Keratinocyte (primary cell): ENCODE measurements around the gene SPG7. TPM values are rescaled to one million over a fixed set of nuclear protein-coding genes. Genes with fewer than 3 reads are reported as not detected.

Experiments used
- DNase-seq: peaks from one replicate; pipeline ENCODE4 v3.0.0-alpha.2; 2011; ENCODE audit warnings: low read depth, missing footprints, low spot score
- FAIRE-seq: peaks from 2 replicates; lab custom pipeline; 2011; peaks lifted over from hg19 to GRCh38; lab: Jason Lieb, UNC
- H2AFZ ChIP-seq: 2 replicates; pipeline ENCODE4 v1.6.0; 2012; ENCODE audit warnings: low read length, control low read depth, inconsistent platforms; ENCODE audit not compliant: control insufficient read depth
- H3K27ac ChIP-seq: 2 replicates; pipeline ENCODE4 v1.5.1; 2011; ENCODE audit warnings: low read length; ENCODE audit not compliant: control insufficient read depth, insufficient read depth
- H3K27me3 ChIP-seq: 3 replicates; pipeline ENCODE4 v1.6.0; 2011; ENCODE audit warnings: low read length; ENCODE audit not compliant: control insufficient read depth, insufficient read depth; ENCODE audit errors: extremely low read depth
- H3K36me3 ChIP-seq, 2 experiments: 2 replicates in 1 of 2; 3 replicates in 1 of 2; pipeline ENCODE4 v1.5.1; 2011; ENCODE audit warnings: low read length in 2 of 2, mild to moderate bottlenecking in 1 of 2; ENCODE audit not compliant: control insufficient read depth in 2 of 2, insufficient read depth in 2 of 2; ENCODE audit errors: extremely low read depth in 1 of 2
- H3K4me1 ChIP-seq: 3 replicates; pipeline ENCODE4 v1.5.1; 2011; ENCODE audit warnings: low read length; ENCODE audit not compliant: control insufficient read depth, insufficient read depth; ENCODE audit errors: extremely low read depth
- H3K4me2 ChIP-seq: 3 replicates; pipeline ENCODE4 v1.6.0; 2011; ENCODE audit warnings: low read depth, low read length; ENCODE audit not compliant: control insufficient read depth, insufficient read depth; ENCODE audit errors: extremely low read depth
- H3K4me3 ChIP-seq, 3 experiments: fragments of 200-600 bp in 1 of 3; sonication (generic) in 1 of 3; 2 replicates in 2 of 3; 3 replicates in 1 of 3; pipeline ENCODE4 v1.5.1; 2011 to 2016; ENCODE audit warnings: low read length in 3 of 3, mild to moderate bottlenecking in 3 of 3, control low read depth in 2 of 3, inconsistent platforms in 1 of 3, low read depth in 1 of 3, mixed read lengths in 1 of 3, mixed run types in 1 of 3, moderate library complexity in 1 of 3; ENCODE audit not compliant: control insufficient read depth in 2 of 3, insufficient read depth in 2 of 3; ENCODE audit errors: extremely low read depth in 1 of 3
- H3K79me2 ChIP-seq: 2 replicates; pipeline ENCODE4 v1.6.0; 2012; ENCODE audit warnings: low read length; ENCODE audit not compliant: control insufficient read depth, insufficient read depth
- H3K9ac ChIP-seq: 3 replicates; pipeline ENCODE4 v1.6.0; 2011; ENCODE audit warnings: low read length; ENCODE audit not compliant: control insufficient read depth, insufficient read depth; ENCODE audit errors: extremely low read depth
- H3K9me1 ChIP-seq: 3 replicates; pipeline ENCODE4 v1.6.0; 2011; ENCODE audit warnings: low read length; ENCODE audit not compliant: control insufficient read depth, insufficient read depth; ENCODE audit errors: extremely low read depth
- H3K9me3 ChIP-seq: 2 replicates; pipeline ENCODE4 v1.5.1; 2012; ENCODE audit warnings: low read depth, low read length; ENCODE audit not compliant: control insufficient read depth
- H4K20me1 ChIP-seq: 3 replicates; pipeline ENCODE4 v1.6.0; 2011; ENCODE audit warnings: low read length; ENCODE audit not compliant: control insufficient read depth, insufficient read depth; ENCODE audit errors: extremely low read depth
- CTCF ChIP-seq, 3 experiments: IDR thresholded peaks in 1 of 3; conservative IDR thresholded peaks in 1 of 3; optimal IDR thresholded peaks in 1 of 3; 2 replicates in 2 of 3; 3 replicates in 1 of 3; pipeline versions ENCODE3 to v1.5.1; 2011; ENCODE audit warnings: low read length in 3 of 3, mild to moderate bottlenecking in 3 of 3, moderate library complexity in 2 of 3, control low read depth in 1 of 3, inconsistent platforms in 1 of 3; ENCODE audit not compliant: insufficient read depth in 2 of 3; ENCODE audit errors: extremely low read depth in 1 of 3
- EZH2 ChIP-seq: IDR thresholded peaks from one replicate; pipeline ENCODE4 v1.6.1; 2012; ENCODE audit warnings: inconsistent platforms, mild to moderate bottlenecking, low read length, moderate library complexity
- dilution Hi-C: fragments of 300-500 bp; cut with MboI; formaldehyde crosslinking; loops from one replicate; pipeline ENCODE4 v1.7.0; 2020; ENCODE audit warnings: low sequenced_read_pairs; ENCODE audit not compliant: extremely low pct_ligation_motif_present
- polyA plus RNA-seq, 5 experiments: library from polyadenylated mRNA; depleted of rRNA in 3 of 5; stranded (reverse) in 3 of 5; stranded (forward) in 1 of 5; unstranded in 1 of 5; fragments of >200 nt; gene quantifications; 1 replicate in 1 of 5; 2 replicates in 3 of 5; 3 replicates in 1 of 5; pipeline versions ENCODE4 v1.2.1 to v1.2.3, GENCODE V29; 2011 to 2012; ENCODE audit warnings: missing spikeins in 2 of 5, low read depth in 1 of 5, low replicate concordance in 1 of 5

SPG7 gene
- polyA plus RNA-seq, 1 donor (not counting 4 experiments of a cell fraction or from before 2014, with no cell fraction given): 45.2 TPM

- Histone ChIP-seq H3K36me3 (peaks cover 24 to 36% of the 10 kb centered on the region in 2 experiments), H4K20me1 (no peaks in the 10 kb centered on the region)
- dilution Hi-C loops: no loop called here
Measured at GRCh38 chr16:89546781-89547180, 38.6 kb downstream of the SPG7 start.

GRCh38 chr16:89547291-89547690, 39.1 kb downstream of the SPG7 start:
- no peak for FAIRE-seq

More at GRCh38 chr16:89546781-89547180, 38.6 kb downstream of the SPG7 start:
- DNase-seq (no peak), FAIRE-seq (no peak)
- Histone ChIP-seq H3K4me3 (no peak overlapping the region), H2AFZ (no peak overlapping the region), H3K79me2 (no peaks in the 10 kb centered on the region), H3K4me2 (no peak overlapping the region), H3K9me3 (no peaks in the 10 kb centered on the region), H3K4me1 (no peaks in the 10 kb centered on the region), H3K27ac (no peak overlapping the region), H3K27me3 (no peaks in the 10 kb centered on the region), H3K9me1 (no peaks in the 10 kb centered on the region), H3K9ac (no peak overlapping the region)
- no peak for TF ChIP-seq CTCF (optimal IDR thresholded peaks at IDR 0.05 in 1 of 3, IDR thresholded peaks at IDR 0.05 in 1 of 3, conservative IDR thresholded peaks at IDR 0.05 in 1 of 3; ENCODE audit: extremely low read depth in 1 of 3, insufficient read depth in 2 of 3, low read length in 3 of 3)
- no peak for TF ChIP-seq EZH2

More at GRCh38 chr16:89547291-89547690, 39.1 kb downstream of the SPG7 start:
- dilution Hi-C loops: no loop called here
- no peak overlapping the region for H3K9ac ChIP-seq
- H2AFZ ChIP-seq: no peak overlapping the region
- no peaks in the 10 kb centered on the region for H3K4me1 ChIP-seq
- no peaks in the 10 kb centered on the region for H3K79me2 ChIP-seq
- H3K9me1 ChIP-seq: no peaks in the 10 kb centered on the region
- no peaks in the 10 kb centered on the region for H4K20me1 ChIP-seq
- H3K27me3 ChIP-seq: no peaks in the 10 kb centered on the region
- TF ChIP-seq CTCF (optimal IDR thresholded peaks at IDR 0.05 in 1 of 3, IDR thresholded peaks at IDR 0.05 in 1 of 3, conservative IDR thresholded peaks at IDR 0.05 in 1 of 3; ENCODE audit: extremely low read depth in 1 of 3, insufficient read depth in 2 of 3, low read length in 3 of 3) (no peak), EZH2 (no peak)
- no peak overlapping the region for H3K4me2 ChIP-seq
- no peak overlapping the region for H3K27ac ChIP-seq
- H3K4me3 ChIP-seq: no peak overlapping the region
- no peak for DNase-seq
- peaks cover 25 to 37% of the 10 kb centered on the region in 2 experiments for H3K36me3 ChIP-seq
- no peaks in the 10 kb centered on the region for H3K9me3 ChIP-seq
